SK-N-SH (cell line): ENCODE measurements around the gene DOCK4. TPM values are rescaled to one million over a fixed set of nuclear protein-coding genes. Genes with fewer than 3 reads are reported as not detected.

Source experiments
- CTCF ChIA-PET: fragments of 300-600, 350-600 bp; formaldehyde crosslinking; extraction: SDS; loops from one replicate; lab custom pipeline; 2021; lab: Yijun Ruan, JAX
- POLR2A ChIA-PET: fragments of 350-600 bp; sonication (Branson Sonifier 250); formaldehyde crosslinking; extraction: SDS; loops from one replicate; lab custom pipeline; 2020; ENCODE audit warnings: antibody characterized with exemption, inconsistent platforms; lab: Yijun Ruan, JAX
- DNase-seq: peaks from one replicate; pipeline ENCODE4 v3.0.0; 2012
- H2AFZ ChIP-seq: fragments of 200-600 bp; sonication (generic); 2 replicates; pipeline ENCODE4 v1.8.1; 2016; ENCODE audit warnings: antibody characterized with exemption, mild to moderate bottlenecking, low read depth
- H3F3A ChIP-seq: fragments of 200-600 bp; sonication (generic); replicated peaks from 2 replicates; pipeline ENCODE3; 2016; ENCODE audit warnings: antibody characterized with exemption, mild to moderate bottlenecking; ENCODE audit not compliant: insufficient read depth
- H3K27ac ChIP-seq, 2 experiments: fragments of 200-500 bp in 1 of 2; fragments of 200-600 bp in 1 of 2; sonication (Bioruptor generic) in 1 of 2; sonication (generic), shearing (Covaris generic) in 1 of 2; 2 replicates each; pipeline versions ENCODE4 v1.5.1 to v1.6.1; 2014 to 2016; ENCODE audit warnings: low read depth in 2 of 2, inconsistent platforms in 1 of 2, low read length in 1 of 2, mild to moderate bottlenecking in 1 of 2, mixed read lengths in 1 of 2
- H3K27me3 ChIP-seq: fragments of 200-600 bp; sonication (generic), shearing (Covaris generic); 2 replicates; pipeline ENCODE4 v1.6.1; 2016; ENCODE audit warnings: mixed run types; ENCODE audit not compliant: insufficient read depth
- H3K36me3 ChIP-seq, 2 experiments: fragments of 200-500 bp in 1 of 2; fragments of 200-600 bp in 1 of 2; sonication (Bioruptor generic) in 1 of 2; sonication (generic) in 1 of 2; replicated peaks in 1 of 2; 2 replicates each; pipeline versions ENCODE3 to v1.5.1; 2014 to 2016; ENCODE audit warnings: low read length in 1 of 2, mild to moderate bottlenecking in 1 of 2; ENCODE audit not compliant: insufficient read depth in 2 of 2, control insufficient read depth in 1 of 2
- H3K4me1 ChIP-seq, 2 experiments: fragments of 200-500 bp in 1 of 2; fragments of 200-600 bp in 1 of 2; sonication (Bioruptor generic) in 1 of 2; sonication (generic), shearing (Covaris generic) in 1 of 2; 2 replicates each; pipeline versions ENCODE4 v1.5.1 to v1.6.1; 2014 to 2016; ENCODE audit warnings: low read depth in 1 of 2, low read length in 1 of 2, mixed run types in 1 of 2; ENCODE audit not compliant: insufficient read depth in 2 of 2, control insufficient read depth in 1 of 2
- H3K4me2 ChIP-seq: fragments of 200-600 bp; sonication (generic), shearing (Covaris generic); 2 replicates; pipeline ENCODE4 v1.6.1; 2017; ENCODE audit warnings: mixed run types
- H3K4me3 ChIP-seq, 2 experiments: fragments of 200-500 bp in 1 of 2; fragments of 200-600 bp in 1 of 2; sonication (Bioruptor generic) in 1 of 2; sonication (generic), shearing (Covaris generic) in 1 of 2; 2 replicates each; pipeline versions ENCODE4 v1.5.1 to v1.8.1; 2014 to 2016; ENCODE audit warnings: low read depth in 2 of 2, inconsistent platforms in 1 of 2, low read length in 1 of 2, mild to moderate bottlenecking in 1 of 2, mixed read lengths in 1 of 2, moderate library complexity in 1 of 2
- H3K79me2 ChIP-seq: fragments of 200-600 bp; sonication (generic); 2 replicates; pipeline ENCODE4 v1.8.1; 2017; ENCODE audit warnings: mild to moderate bottlenecking; ENCODE audit not compliant: insufficient read depth
- H3K9ac ChIP-seq: fragments of 200-600 bp; sonication (generic); 2 replicates; pipeline ENCODE4 v1.6.1; 2017; ENCODE audit warnings: mixed run types
- H3K9me2 ChIP-seq: fragments of 200-600 bp; sonication (generic); 2 replicates; pipeline ENCODE4 v1.6.1; 2017; ENCODE audit warnings: mixed run types
- H3K9me3 ChIP-seq: fragments of 200-600 bp; sonication (generic); 2 replicates; pipeline ENCODE4 v1.6.1; 2017; ENCODE audit warnings: mixed run types, mild to moderate bottlenecking, moderate library complexity
- H4K20me1 ChIP-seq: fragments of 200-600 bp; sonication (generic); 2 replicates; pipeline ENCODE4 v1.6.1; 2017; ENCODE audit warnings: mild to moderate bottlenecking, mixed run types; ENCODE audit not compliant: insufficient read depth
- FOXJ3 ChIP-seq: sonication (generic); formaldehyde crosslinking; IDR thresholded peaks from 2 replicates; pipeline ENCODE4 v1.5.1; 2020; ENCODE audit warnings: mild to moderate bottlenecking, missing genetic modification reagents
- GABPA ChIP-seq: IDR thresholded peaks from 2 replicates; pipeline ENCODE4 v1.4.0; 2012; ENCODE audit warnings: low read depth, mild to moderate bottlenecking
- IRF3 ChIP-seq: fragments of 150-350 bp; IDR thresholded peaks from 2 replicates; pipeline ENCODE4 v1.6.1; 2016; ENCODE audit warnings: mild to moderate bottlenecking, low read depth, low read length
- JUND ChIP-seq: IDR thresholded peaks from 2 replicates; pipeline ENCODE4 v1.4.0; 2012
- MEF2A ChIP-seq: IDR thresholded peaks from 2 replicates; pipeline ENCODE4 v1.4.0; 2012; ENCODE audit warnings: low read depth, borderline replicate concordance
- MXI1 ChIP-seq: IDR thresholded peaks from 2 replicates; pipeline ENCODE4 v1.6.1; 2012; ENCODE audit warnings: mild to moderate bottlenecking, low read depth, low read length, improper control_type of control experiment
- NFIC ChIP-seq: IDR thresholded peaks from 2 replicates; pipeline ENCODE4 v1.4.0; 2012; ENCODE audit warnings: borderline replicate concordance
- NRF1 ChIP-seq: IDR thresholded peaks from 2 replicates; pipeline ENCODE4 v1.6.1; 2012; ENCODE audit warnings: low read depth, mild to moderate bottlenecking, low read length
- RAD21 ChIP-seq: IDR thresholded peaks from 2 replicates; pipeline ENCODE4 v1.6.1; 2012; ENCODE audit warnings: mild to moderate bottlenecking, low read length
- REST ChIP-seq: IDR thresholded peaks from 2 replicates; pipeline ENCODE4 v1.6.1; 2012; ENCODE audit warnings: mild to moderate bottlenecking, low read depth, low read length, moderate library complexity
- RFX5 ChIP-seq: IDR thresholded peaks from 2 replicates; pipeline ENCODE4 v1.6.1; 2012; ENCODE audit warnings: mild to moderate bottlenecking, improper control_type of control experiment, low read length
- RXRA ChIP-seq: IDR thresholded peaks from 2 replicates; pipeline ENCODE4 v1.4.0; 2012; ENCODE audit warnings: low read depth, mild to moderate bottlenecking, borderline replicate concordance
- SIN3A ChIP-seq: IDR thresholded peaks from 2 replicates; pipeline ENCODE4 v1.6.1; 2012; ENCODE audit warnings: low read depth, mild to moderate bottlenecking, low read length, moderate library complexity, borderline replicate concordance
- TAF1 ChIP-seq: IDR thresholded peaks from 2 replicates; pipeline ENCODE4 v1.6.1; 2012; ENCODE audit warnings: low read depth, mild to moderate bottlenecking, low read length, moderate library complexity, borderline replicate concordance
- TCF12 ChIP-seq: IDR thresholded peaks from 2 replicates; pipeline ENCODE4 v1.4.0; 2012
- TEAD4 ChIP-seq: IDR thresholded peaks from 2 replicates; pipeline ENCODE4 v1.4.0; 2012; ENCODE audit warnings: mild to moderate bottlenecking, borderline replicate concordance; ENCODE audit not compliant: insufficient read depth
- WGBS: methylation state at CpG from one replicate; pipeline ENCODE4 v1.1.6; 2017; ENCODE audit warnings: low lambda C conversion rate; 5-methylcytosine and 5-hydroxymethylcytosine counted together
- polyA plus RNA-seq, 3 experiments: library from polyadenylated mRNA; depleted of rRNA; stranded (reverse); fragments of >200 nt; gene quantifications; 2 replicates each; pipeline ENCODE4 v1.2.3, GENCODE V29; 2012
- TF ChIP-seq, protein P1 (sequence below): fragments of 200-600 bp; sonication (generic); IDR thresholded peaks from 2 replicates; pipeline ENCODE4 v1.6.1; 2017; ENCODE audit warnings: antibody characterized with exemption, mild to moderate bottlenecking, moderate library complexity
- TF ChIP-seq, protein P2 (sequence below): IDR thresholded peaks from 2 replicates; pipeline ENCODE4 v1.4.0; 2012; ENCODE audit warnings: low read depth, borderline replicate concordance
- TF ChIP-seq, protein P3 (sequence below): IDR thresholded peaks from 2 replicates; pipeline ENCODE4 v1.4.0; 2012; ENCODE audit warnings: low read depth

Gene DOCK4
- polyA plus RNA-seq, 1 of the 3 experiments (the other 2 are of a cell fraction), result 8.5 TPM

GRCh38 chr7:112205343-112206237 lies 609 bp downstream of the DOCK4 start:
- CTCF ChIA-PET, result interaction anchor here (0.7 to 4.3 kb wide), 16 partner anchors 35 to 464 kb away, joined by 3 to 25 read pairs (median 4); no protein-coding TSS in a partner anchor
- Histone ChIP-seq H2AFZ (peak overlapping the region; percentile 94), H3K9ac (peak overlapping the region; percentile 67), H3K4me1 (peaks cover 0 to 16% of the 10 kb centered on the region in 2 experiments; a peak in 2 of 4 replicates), H3K4me3 (peak overlapping the region; percentile 82 to 99), H3K36me3 (no peaks in the 10 kb centered on the region), H3K27ac (peak overlapping the region; percentile 71 to 92), H3K9me2 (no peaks in the 10 kb centered on the region), H3K4me2 (peak overlapping the region; percentile 87), H4K20me1 (no peaks in the 10 kb centered on the region)
- POLR2A ChIA-PET, result interaction anchor here (0.7 to 2.4 kb wide), 7 partner anchors 58 to 349 kb away, joined by 3 to 13 read pairs (median 3); partner anchors contain the start of gene IFRD1
- peak; percentile 83 for DNase-seq
- under 1% methylated on average over 68 of the region's 69 CpGs for WGBS
- TF ChIP-seq, protein P1, sequence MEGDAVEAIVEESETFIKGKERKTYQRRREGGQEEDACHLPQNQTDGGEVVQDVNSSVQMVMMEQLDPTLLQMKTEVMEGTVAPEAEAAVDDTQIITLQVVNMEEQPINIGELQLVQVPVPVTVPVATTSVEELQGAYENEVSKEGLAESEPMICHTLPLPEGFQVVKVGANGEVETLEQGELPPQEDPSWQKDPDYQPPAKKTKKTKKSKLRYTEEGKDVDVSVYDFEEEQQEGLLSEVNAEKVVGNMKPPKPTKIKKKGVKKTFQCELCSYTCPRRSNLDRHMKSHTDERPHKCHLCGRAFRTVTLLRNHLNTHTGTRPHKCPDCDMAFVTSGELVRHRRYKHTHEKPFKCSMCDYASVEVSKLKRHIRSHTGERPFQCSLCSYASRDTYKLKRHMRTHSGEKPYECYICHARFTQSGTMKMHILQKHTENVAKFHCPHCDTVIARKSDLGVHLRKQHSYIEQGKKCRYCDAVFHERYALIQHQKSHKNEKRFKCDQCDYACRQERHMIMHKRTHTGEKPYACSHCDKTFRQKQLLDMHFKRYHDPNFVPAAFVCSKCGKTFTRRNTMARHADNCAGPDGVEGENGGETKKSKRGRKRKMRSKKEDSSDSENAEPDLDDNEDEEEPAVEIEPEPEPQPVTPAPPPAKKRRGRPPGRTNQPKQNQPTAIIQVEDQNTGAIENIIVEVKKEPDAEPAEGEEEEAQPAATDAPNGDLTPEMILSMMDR, result 0 out of 2 replicates have a peak, but pooled peaks have one; percentile 5
- TF ChIP-seq REST (0 out of 2 replicates have a peak, but pooled peaks have one; percentile 9), MEF2A (no peak), NRF1 (no peak; the same call in 1 of the 2 replicates), GABPA (no peak), RFX5 (no peak), FOXJ3 (CRISPR knock-in tag) (peak; percentile 26; the same call in 1 of the 2 replicates), JUND (no peak), TEAD4 (peak; percentile 35; the same call in 1 of the 2 replicates), SIN3A (0 out of 2 replicates have a peak, but pooled peaks have one; percentile 10), NFIC (no peak), MXI1 (no peak), RAD21 (peak; percentile 6), IRF3 (no peak), TCF12 (no peak), RXRA (no peak), TAF1 (no peak)
- TF ChIP-seq, protein P2, sequence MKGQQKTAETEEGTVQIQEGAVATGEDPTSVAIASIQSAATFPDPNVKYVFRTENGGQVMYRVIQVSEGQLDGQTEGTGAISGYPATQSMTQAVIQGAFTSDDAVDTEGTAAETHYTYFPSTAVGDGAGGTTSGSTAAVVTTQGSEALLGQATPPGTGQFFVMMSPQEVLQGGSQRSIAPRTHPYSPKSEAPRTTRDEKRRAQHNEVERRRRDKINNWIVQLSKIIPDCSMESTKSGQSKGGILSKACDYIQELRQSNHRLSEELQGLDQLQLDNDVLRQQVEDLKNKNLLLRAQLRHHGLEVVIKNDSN, result no peak
- TF ChIP-seq, protein P3, sequence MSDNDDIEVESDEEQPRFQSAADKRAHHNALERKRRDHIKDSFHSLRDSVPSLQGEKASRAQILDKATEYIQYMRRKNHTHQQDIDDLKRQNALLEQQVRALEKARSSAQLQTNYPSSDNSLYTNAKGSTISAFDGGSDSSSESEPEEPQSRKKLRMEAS, result peak; percentile 3; the same call in 1 of the 2 replicates
- TF ChIP-seq, all 33 proteins: peak for 7
- Histone ChIP-seq H3K79me2 (peaks cover 58% of the 10 kb centered on the region), H3K9me3 (no peaks in the 10 kb centered on the region), H3F3A (no peaks in the 10 kb centered on the region), H3K27me3 (no peaks in the 10 kb centered on the region)
